SK-N-SH (cell line): ENCODE measurements around the gene FAM50B. TPM values are rescaled to one million over a fixed set of nuclear protein-coding genes. Genes with fewer than 3 reads are reported as not detected.
A peak's percentile ranks its signal among the peaks of the same experiment; 100 is the strongest.

Source experiments
- CTCF ChIA-PET: fragments of 300-600, 350-600 bp; formaldehyde crosslinking; extraction: SDS; loops from one replicate; lab custom pipeline; 2021; lab: Yijun Ruan, JAX
- POLR2A ChIA-PET: fragments of 350-600 bp; sonication (Branson Sonifier 250); formaldehyde crosslinking; extraction: SDS; loops from one replicate; lab custom pipeline; 2020; ENCODE audit warnings: antibody characterized with exemption, inconsistent platforms; lab: Yijun Ruan, JAX
- DNase-seq: peaks from one replicate; pipeline ENCODE4 v3.0.0; 2012
- H2AFZ ChIP-seq: fragments of 200-600 bp; sonication (generic); 2 replicates; pipeline ENCODE4 v1.8.1; 2016; ENCODE audit warnings: antibody characterized with exemption, mild to moderate bottlenecking, low read depth
- H3F3A ChIP-seq: fragments of 200-600 bp; sonication (generic); replicated peaks from 2 replicates; pipeline ENCODE3; 2016; ENCODE audit warnings: antibody characterized with exemption, mild to moderate bottlenecking; ENCODE audit not compliant: insufficient read depth
- H3K27ac ChIP-seq, 2 experiments: fragments of 200-500 bp in 1 of 2; fragments of 200-600 bp in 1 of 2; sonication (Bioruptor generic) in 1 of 2; sonication (generic), shearing (Covaris generic) in 1 of 2; 2 replicates each; pipeline versions ENCODE4 v1.5.1 to v1.6.1; 2014 to 2016; ENCODE audit warnings: low read depth in 2 of 2, inconsistent platforms in 1 of 2, low read length in 1 of 2, mild to moderate bottlenecking in 1 of 2, mixed read lengths in 1 of 2
- H3K27me3 ChIP-seq: fragments of 200-600 bp; sonication (generic), shearing (Covaris generic); 2 replicates; pipeline ENCODE4 v1.6.1; 2016; ENCODE audit warnings: mixed run types; ENCODE audit not compliant: insufficient read depth
- H3K36me3 ChIP-seq, 2 experiments: fragments of 200-500 bp in 1 of 2; fragments of 200-600 bp in 1 of 2; sonication (Bioruptor generic) in 1 of 2; sonication (generic) in 1 of 2; replicated peaks in 1 of 2; 2 replicates each; pipeline versions ENCODE3 to v1.5.1; 2014 to 2016; ENCODE audit warnings: low read length in 1 of 2, mild to moderate bottlenecking in 1 of 2; ENCODE audit not compliant: insufficient read depth in 2 of 2, control insufficient read depth in 1 of 2
- H3K4me1 ChIP-seq, 2 experiments: fragments of 200-500 bp in 1 of 2; fragments of 200-600 bp in 1 of 2; sonication (Bioruptor generic) in 1 of 2; sonication (generic), shearing (Covaris generic) in 1 of 2; 2 replicates each; pipeline versions ENCODE4 v1.5.1 to v1.6.1; 2014 to 2016; ENCODE audit warnings: low read depth in 1 of 2, low read length in 1 of 2, mixed run types in 1 of 2; ENCODE audit not compliant: insufficient read depth in 2 of 2, control insufficient read depth in 1 of 2
- H3K4me2 ChIP-seq: fragments of 200-600 bp; sonication (generic), shearing (Covaris generic); 2 replicates; pipeline ENCODE4 v1.6.1; 2017; ENCODE audit warnings: mixed run types
- H3K4me3 ChIP-seq, 2 experiments: fragments of 200-500 bp in 1 of 2; fragments of 200-600 bp in 1 of 2; sonication (Bioruptor generic) in 1 of 2; sonication (generic), shearing (Covaris generic) in 1 of 2; 2 replicates each; pipeline versions ENCODE4 v1.5.1 to v1.8.1; 2014 to 2016; ENCODE audit warnings: low read depth in 2 of 2, inconsistent platforms in 1 of 2, low read length in 1 of 2, mild to moderate bottlenecking in 1 of 2, mixed read lengths in 1 of 2, moderate library complexity in 1 of 2
- H3K79me2 ChIP-seq: fragments of 200-600 bp; sonication (generic); 2 replicates; pipeline ENCODE4 v1.8.1; 2017; ENCODE audit warnings: mild to moderate bottlenecking; ENCODE audit not compliant: insufficient read depth
- H3K9ac ChIP-seq: fragments of 200-600 bp; sonication (generic); 2 replicates; pipeline ENCODE4 v1.6.1; 2017; ENCODE audit warnings: mixed run types
- H3K9me2 ChIP-seq: fragments of 200-600 bp; sonication (generic); 2 replicates; pipeline ENCODE4 v1.6.1; 2017; ENCODE audit warnings: mixed run types
- H3K9me3 ChIP-seq: fragments of 200-600 bp; sonication (generic); 2 replicates; pipeline ENCODE4 v1.6.1; 2017; ENCODE audit warnings: mixed run types, mild to moderate bottlenecking, moderate library complexity
- H4K20me1 ChIP-seq: fragments of 200-600 bp; sonication (generic); 2 replicates; pipeline ENCODE4 v1.6.1; 2017; ENCODE audit warnings: mild to moderate bottlenecking, mixed run types; ENCODE audit not compliant: insufficient read depth
- CTCF ChIP-seq: fragments of 200-600 bp; sonication (generic); IDR thresholded peaks from 2 replicates; pipeline ENCODE4 v1.6.1; 2017; ENCODE audit warnings: antibody characterized with exemption, mild to moderate bottlenecking, moderate library complexity
- FOSL2 ChIP-seq: IDR thresholded peaks from 2 replicates; pipeline ENCODE4 v1.4.0; 2012; ENCODE audit warnings: low read depth, mild to moderate bottlenecking, moderate library complexity, borderline replicate concordance
- FOXJ3 ChIP-seq: sonication (generic); formaldehyde crosslinking; IDR thresholded peaks from 2 replicates; pipeline ENCODE4 v1.5.1; 2020; ENCODE audit warnings: mild to moderate bottlenecking, missing genetic modification reagents
- FOXM1 ChIP-seq: IDR thresholded peaks from 2 replicates; pipeline ENCODE4 v1.4.0; 2012; ENCODE audit warnings: low read depth, mild to moderate bottlenecking
- GABPA ChIP-seq: IDR thresholded peaks from 2 replicates; pipeline ENCODE4 v1.4.0; 2012; ENCODE audit warnings: low read depth, mild to moderate bottlenecking
- GATA2 ChIP-seq: sonication (generic); formaldehyde crosslinking; IDR thresholded peaks from 2 replicates; pipeline ENCODE4 v1.5.0; 2020; ENCODE audit warnings: mild to moderate bottlenecking, missing genetic modification reagents
- MEF2A ChIP-seq: IDR thresholded peaks from 2 replicates; pipeline ENCODE4 v1.4.0; 2012; ENCODE audit warnings: low read depth, borderline replicate concordance
- POLR2AphosphoS5 ChIP-seq: IDR thresholded peaks from 2 replicates; pipeline ENCODE4 v1.6.1; 2012; ENCODE audit warnings: low read depth, low read length
- RAD21 ChIP-seq: IDR thresholded peaks from 2 replicates; pipeline ENCODE4 v1.6.1; 2012; ENCODE audit warnings: mild to moderate bottlenecking, low read length
- RCOR1 ChIP-seq: fragments of 150-350 bp; IDR thresholded peaks from 2 replicates; pipeline ENCODE4 v1.6.1; 2017; ENCODE audit warnings: antibody characterized with exemption, low read length
- REST ChIP-seq: IDR thresholded peaks from 2 replicates; pipeline ENCODE4 v1.6.1; 2012; ENCODE audit warnings: mild to moderate bottlenecking, low read depth, low read length, moderate library complexity
- SMC3 ChIP-seq: IDR thresholded peaks from 2 replicates; pipeline ENCODE4 v1.6.1; 2012; ENCODE audit warnings: low read depth, low read length, improper control_type of control experiment
- TAF1 ChIP-seq: IDR thresholded peaks from 2 replicates; pipeline ENCODE4 v1.6.1; 2012; ENCODE audit warnings: low read depth, mild to moderate bottlenecking, low read length, moderate library complexity, borderline replicate concordance
- WGBS: methylation state at CpG from one replicate; pipeline ENCODE4 v1.1.6; 2017; ENCODE audit warnings: low lambda C conversion rate; 5-methylcytosine and 5-hydroxymethylcytosine counted together
- polyA plus RNA-seq, 3 experiments: library from polyadenylated mRNA; depleted of rRNA; stranded (reverse); fragments of >200 nt; gene quantifications; 2 replicates each; pipeline ENCODE4 v1.2.3, GENCODE V29; 2012
- TF ChIP-seq, protein P1 (sequence below): IDR thresholded peaks from 2 replicates; pipeline ENCODE4 v1.4.0; 2012; ENCODE audit warnings: low read depth

The FAM50B gene
- polyA plus RNA-seq, 1 of the 3 experiments (the other 2 are of a cell fraction), result 13.8 TPM

GRCh38 chr6:3885262-3886036, 36.3 kb downstream of the FAM50B start:
- ChIA-PET CTCF (interaction anchor here (0.5 to 1.9 kb wide), 3 partner anchors 8 to 12 kb away, joined by 4 to 7 read pairs (median 5); no protein-coding TSS in a partner anchor), POLR2A (no interaction called here)
- TF ChIP-seq FOXM1, result no peak
- no peak for TF ChIP-seq GABPA
- TF ChIP-seq CTCF, result peak; percentile 44
- TF ChIP-seq RAD21, result no peak
- TF ChIP-seq SMC3, result peak; percentile 11; the same call in 1 of the 2 replicates
- no peak for TF ChIP-seq REST
- no peak for TF ChIP-seq MEF2A
- no peak for TF ChIP-seq TAF1
- TF ChIP-seq, protein P1, sequence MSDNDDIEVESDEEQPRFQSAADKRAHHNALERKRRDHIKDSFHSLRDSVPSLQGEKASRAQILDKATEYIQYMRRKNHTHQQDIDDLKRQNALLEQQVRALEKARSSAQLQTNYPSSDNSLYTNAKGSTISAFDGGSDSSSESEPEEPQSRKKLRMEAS, result no peak
- no peak for TF ChIP-seq FOSL2
- TF ChIP-seq GATA2 (CRISPR knock-in tag), result no peak
- no peak for TF ChIP-seq FOXJ3 (CRISPR knock-in tag)
- no peak for TF ChIP-seq POLR2AphosphoS5
- TF ChIP-seq RCOR1, result no peak
- Histone ChIP-seq H3K27me3 (no peaks in the 10 kb centered on the region), H3K4me2 (no peak overlapping the region), H2AFZ (no peak overlapping the region), H3K4me1 (peaks cover 0 to 20% of the 10 kb centered on the region in 2 experiments; a peak in 2 of 4 replicates), H3K36me3 (no peaks in the 10 kb centered on the region), H3F3A (peaks cover 6% of the 10 kb centered on the region), H3K9me2 (no peaks in the 10 kb centered on the region), H3K4me3 (no peak overlapping the region), H4K20me1 (no peaks in the 10 kb centered on the region), H3K9me3 (no peaks in the 10 kb centered on the region), H3K79me2 (no peaks in the 10 kb centered on the region), H3K27ac (no peak overlapping the region), H3K9ac (no peak overlapping the region)
- WGBS, result 92% methylated on average over 9 of the region's 9 CpGs
- DNase-seq, result no peak
